ENCODE measurements around the gene REEP5. TPM values are rescaled to one million over a fixed set of nuclear protein-coding genes. Genes with fewer than 3 reads are reported as not detected.
A peak's percentile ranks its signal among the peaks of the same experiment; 100 is the strongest.

The REEP5 gene
- total and polyA plus RNA-seq, 9 of the 15 experiments (the other 6 are each of a cell fraction or from before 2014, with no cell fraction given) = 14.7 to 102 (median 36.0) TPM

GRCh38 chr5:112929336-112930081, 7.5 kb upstream of the REEP5 start:
- Histone ChIP-seq H3K27me3 (ENCODE audit: control insufficient read depth in 2 of 2, insufficient read depth in 2 of 2, low read length in 2 of 2) (no peaks in the 10 kb centered on the region), H3K79me2 (ENCODE audit: control insufficient read depth, insufficient read depth, low read length) (no peaks in the 10 kb centered on the region), H3K9me3 (replicated peaks; ENCODE audit: control insufficient read depth, insufficient read depth, low read depth, low read length) (no peaks in the 10 kb centered on the region), H3K4me1 (replicated peaks in 1 of 2; ENCODE audit: control insufficient read depth in 2 of 2, insufficient read depth in 2 of 2, low read length in 2 of 2) (peaks cover 0 to 7% of the 10 kb centered on the region in 2 experiments; a peak in 2 of 5 replicates), H3K4me3 (no peak overlapping the region), H3K9me1 (ENCODE audit: control insufficient read depth, insufficient read depth, low read length) (no peaks in the 10 kb centered on the region), H4K20me1 (replicated peaks; ENCODE audit: control insufficient read depth, insufficient read depth, low read length) (no peaks in the 10 kb centered on the region), H2AFZ (ENCODE audit: low read depth, low read length) (no peak overlapping the region), H3K9ac (ENCODE audit: insufficient read depth in 1 of 2, low read depth in 2 of 2, low read length in 2 of 2) (no peak overlapping the region), H3K36me3 (ENCODE audit: control insufficient read depth, insufficient read depth, low read length) (no peaks in the 10 kb centered on the region), H3K27ac (ENCODE audit: extremely low read depth, low read depth, low read length) (no peak overlapping the region), H3K4me2 (ENCODE audit: insufficient read depth, low read length) (no peak overlapping the region)
- FAIRE-seq = no peak
- CTCF ChIA-PET (ENCODE audit: low intra/inter-chr PET ratio) = no interaction called here
- WGBS (ENCODE audit: insufficient coverage, low coverage, missing lambda C conversion rate) = 54% methylated on average over 4 of the region's 4 CpGs
- intact Hi-C loops (cut with micrococcal nuclease) = no loop called here
- DNase-seq (ENCODE audit: extremely low read depth in 1 of 4, low spot score in 3 of 4) = no peak
- in situ Hi-C loops (cut with MboI) = no loop called here
- TF ChIP-seq CEBPB (tag; IDR thresholded peaks at IDR 0.05) = 0 out of 2 replicates have a peak, but pooled peaks have one; percentile 3
- no peak for TF ChIP-seq ZBTB2 (IDR thresholded peaks at IDR 0.05)
- POLR2A ChIA-PET = interaction anchor here (0.6 to 0.9 kb wide), 3 partner anchors 32 to 170 kb away, joined by 3 to 4 read pairs (median 3); no protein-coding TSS in a partner anchor
- no TSS peak for BruUV-seq (replicated peaks)
- ATAC-seq = no peak

DNA sequence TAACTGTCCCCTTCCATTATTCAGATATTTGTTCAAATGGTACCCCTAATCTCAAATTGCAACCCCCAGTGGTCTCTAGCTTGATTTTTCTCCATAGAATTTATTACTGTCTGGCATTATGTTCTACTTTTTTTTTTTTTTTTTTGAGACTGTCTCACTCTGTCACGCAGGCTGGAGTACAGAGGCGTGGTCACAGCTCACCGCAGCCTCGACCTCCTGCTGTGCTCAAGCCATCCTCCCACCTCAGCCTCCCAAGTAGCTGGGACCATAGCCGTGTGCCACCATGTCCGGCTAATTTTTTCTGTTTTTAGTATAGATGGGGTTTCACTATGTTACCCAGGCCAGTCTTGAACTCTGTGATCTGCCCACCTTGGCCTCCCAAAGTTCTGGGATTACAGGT, 2.0 kb upstream of the REEP5 start:
- Histone ChIP-seq H2AFZ (ENCODE audit: low read depth, low read length) (peak overlapping the region; percentile 85; the same call in 1 of the 2 replicates), H3K4me1 (replicated peaks in 1 of 2; ENCODE audit: control insufficient read depth in 2 of 2, insufficient read depth in 2 of 2, low read length in 2 of 2) (peaks cover 16 to 18% of the 10 kb centered on the region in 2 experiments), H3K27ac (ENCODE audit: extremely low read depth, low read depth, low read length) (no peak overlapping the region), H3K9ac (ENCODE audit: insufficient read depth in 1 of 2, low read depth in 2 of 2, low read length in 2 of 2) (no peak overlapping the region), H4K20me1 (replicated peaks; ENCODE audit: control insufficient read depth, insufficient read depth, low read length) (no peaks in the 10 kb centered on the region), H3K36me3 (ENCODE audit: control insufficient read depth, insufficient read depth, low read length) (peaks cover 8% of the 10 kb centered on the region), H3K9me1 (ENCODE audit: control insufficient read depth, insufficient read depth, low read length) (no peaks in the 10 kb centered on the region), H3K79me2 (ENCODE audit: control insufficient read depth, insufficient read depth, low read length) (peaks cover 21% of the 10 kb centered on the region), H3K4me2 (ENCODE audit: insufficient read depth, low read length) (no peak overlapping the region), H3K9me3 (replicated peaks; ENCODE audit: control insufficient read depth, insufficient read depth, low read depth, low read length) (no peaks in the 10 kb centered on the region), H3K27me3 (ENCODE audit: control insufficient read depth in 2 of 2, insufficient read depth in 2 of 2, low read length in 2 of 2) (no peaks in the 10 kb centered on the region), H3K4me3 (no peak overlapping the region)
- DNase-seq (ENCODE audit: extremely low read depth in 1 of 4, low spot score in 3 of 4) (peak in 1 of 4 experiments; percentile 55), FAIRE-seq (no peak), ATAC-seq (no peak)
- TF ChIP-seq ZNF384 (IDR thresholded peaks at IDR 0.05; ENCODE audit: low read depth, low read length) = peak; percentile 57; the same call in 1 of the 2 replicates
- no peak for TF ChIP-seq SREBF2 (CRISPR knock-in tag; IDR thresholded peaks at IDR 0.05)
- CTCF ChIA-PET (ENCODE audit: low intra/inter-chr PET ratio) = no interaction called here
- POLR2A ChIA-PET = interaction anchor here (1.5 kb wide), 1 partner anchor 11 kb away, joined by 4 read pairs; no protein-coding TSS in a partner anchor
- no TSS peak for BruUV-seq (replicated peaks)
- WGBS (ENCODE audit: insufficient coverage, low coverage, missing lambda C conversion rate) = 4% methylated on average over 3 of the region's 6 CpGs
- in situ Hi-C loops (cut with MboI) = no loop called here
- intact Hi-C loops (cut with micrococcal nuclease) = loop anchor here (2.0 to 5.0 kb wide), 3 partner anchors 182 to 373 kb away; no protein-coding TSS in a partner anchor
